A549 treated with DMSO at 1 μM for 4 hours (cell line): ENCODE results near the gene ATOSB. TPM values are rescaled to one million over a fixed set of nuclear protein-coding genes. Genes with fewer than 3 reads are reported as not detected.

Source experiments
- total RNA-seq: library from RNA; stranded (reverse); fragments of 200-300 nt; extraction: Qiagen RNA extraction; gene quantifications from 5 replicates; pipeline ENCODE4 v1.2.3, GENCODE V29; 2022; ENCODE audit warnings: low read depth

ATOSB gene, protein sequence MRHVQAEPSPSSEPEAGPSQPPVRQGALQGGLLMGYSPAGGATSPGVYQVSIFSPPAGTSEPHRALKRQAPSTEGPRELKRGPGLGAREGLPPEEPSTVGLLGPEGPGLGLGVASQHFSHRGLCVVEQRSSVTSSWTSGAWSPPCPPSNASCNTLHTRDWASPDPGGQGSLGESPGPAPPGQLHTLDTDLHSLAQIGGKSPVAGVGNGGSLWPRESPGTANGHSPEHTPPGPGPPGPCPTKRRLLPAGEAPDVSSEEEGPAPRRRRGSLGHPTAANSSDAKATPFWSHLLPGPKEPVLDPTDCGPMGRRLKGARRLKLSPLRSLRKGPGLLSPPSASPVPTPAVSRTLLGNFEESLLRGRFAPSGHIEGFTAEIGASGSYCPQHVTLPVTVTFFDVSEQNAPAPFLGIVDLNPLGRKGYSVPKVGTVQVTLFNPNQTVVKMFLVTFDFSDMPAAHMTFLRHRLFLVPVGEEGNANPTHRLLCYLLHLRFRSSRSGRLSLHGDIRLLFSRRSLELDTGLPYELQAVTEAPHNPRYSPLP
- total RNA-seq = 6.9 to 10.1 TPM (median 8.8 TPM) in 5 replicates

GRCh38 chr9:35115680-35116538, at the start of gene ATOSB:
Gene ATOSB (minus strand): TSS chr9:35115862. CDS start chr9:35108274, 7,588 bp downstream.

GRCh38 chr9:35161713-35162604, 46.3 kb upstream of the ATOSB start, which contains the start of gene UNC13B:
Gene UNC13B (plus strand): TSS chr9:35162009. CDS start chr9:35162284, 275 bp downstream.

GRCh38 chr9:35102769-35103659, 12.6 kb downstream of the ATOSB start, which contains the start of gene STOML2:
Gene STOML2 (minus strand): TSS chr9:35103131. CDS start chr9:35103094, 37 bp downstream.

GRCh38 chr9:35096035-35096849, 19.4 kb downstream of the ATOSB start, which contains the start of gene PIGO:
Gene PIGO (minus strand): TSS chr9:35096591. CDS start chr9:35095565, 1,026 bp downstream.

DNA sequence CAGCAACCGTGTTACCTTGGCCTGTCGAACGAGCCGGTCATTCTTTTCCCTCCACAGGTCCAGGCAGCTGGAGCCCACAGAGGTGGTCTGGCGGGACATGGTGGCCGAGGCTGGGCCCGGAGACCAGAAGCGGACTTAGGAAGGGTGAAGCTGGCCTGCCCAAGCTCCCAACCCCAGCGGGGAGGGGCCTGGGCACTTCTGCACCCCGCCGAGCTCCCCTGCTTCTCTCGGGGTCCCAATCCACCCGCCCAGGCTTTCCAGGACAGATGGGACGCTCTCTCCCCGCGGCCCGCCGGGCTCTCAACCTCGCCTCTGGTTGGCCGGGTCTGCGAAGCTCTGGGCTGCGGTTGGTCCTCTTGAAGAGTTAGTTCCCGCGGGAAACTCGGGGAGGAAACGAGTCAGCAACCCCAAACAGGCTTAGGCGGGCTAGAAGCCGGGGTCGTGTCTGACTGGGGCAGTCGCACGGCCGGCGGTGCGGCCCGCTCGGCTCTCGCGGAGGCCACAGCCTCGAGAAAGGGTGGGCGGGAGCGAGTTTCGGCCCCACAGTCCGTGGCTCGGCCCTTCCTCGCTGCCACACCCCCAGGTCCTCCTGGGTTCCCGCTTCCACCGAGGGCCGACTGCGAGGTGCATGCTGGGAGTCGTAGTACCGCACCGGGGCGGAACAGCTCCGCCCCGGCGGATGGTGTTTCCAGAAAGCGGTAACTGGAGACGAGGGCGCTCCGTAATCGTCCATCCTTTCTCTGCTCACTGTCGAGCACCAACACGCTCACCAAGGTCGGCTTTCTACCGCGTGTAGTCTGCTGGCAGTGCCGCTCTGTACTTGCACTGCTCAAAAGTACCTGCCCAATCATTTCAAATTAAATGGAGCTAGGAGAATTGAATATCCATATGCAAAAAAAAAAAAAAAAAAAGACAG, 36.0 kb downstream of the ATOSB start, which contains the start of gene FANCG:
Gene FANCG, minus strand, starts transcription at position 517 of the 916 bp plus-strand sequence. Its CDS starts 418 bp downstream, at position 99.

DNA sequence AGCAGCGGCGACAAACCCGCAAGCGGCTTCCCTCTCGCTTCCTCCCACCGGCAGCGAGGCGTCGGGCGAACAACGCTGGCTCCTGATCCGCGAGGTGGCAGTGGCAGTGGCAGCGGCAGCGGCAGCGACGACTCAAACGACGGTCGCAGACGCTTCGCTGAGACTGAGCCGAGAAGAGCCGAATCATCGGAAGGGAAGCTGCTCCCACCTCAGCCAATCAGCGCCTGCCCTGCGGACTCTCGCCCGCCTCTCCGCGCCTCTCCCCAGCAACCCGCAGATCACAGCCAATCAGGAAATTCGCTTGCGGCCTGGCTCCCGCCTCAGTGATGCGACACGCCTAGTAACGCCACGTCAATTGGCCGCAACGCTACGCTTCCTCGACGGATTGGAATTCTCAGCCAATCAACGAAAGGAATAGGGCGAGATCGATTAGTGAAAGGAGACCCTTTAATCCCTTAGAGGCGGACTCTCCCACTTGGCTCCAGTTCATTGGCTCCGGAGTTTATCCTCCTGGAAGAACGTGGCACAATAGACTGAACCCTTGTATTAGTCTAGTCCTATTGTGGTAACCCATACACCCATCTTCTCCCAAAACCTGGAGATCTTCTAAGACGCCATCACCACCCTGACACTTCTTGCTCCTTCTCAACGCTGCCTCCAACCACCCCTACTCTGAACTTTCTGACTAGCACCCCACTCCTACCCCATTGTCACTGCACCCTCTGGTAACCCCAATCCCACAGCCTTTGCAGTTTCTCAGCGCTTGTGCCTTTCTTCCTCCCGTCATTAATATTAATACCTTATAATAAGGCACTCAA, 43.0 kb downstream of the ATOSB start, which contains the start of gene VCP:
Gene VCP, minus strand, starts transcription at position 165 of the 818 bp plus-strand sequence. CDS start 272 bp downstream, outside the sequence.

Other genes starting within 250 kb of the ATOSB start
- 0.07 to 0.18 TPM (median 0.17 TPM) in 5 replicates for gene PHF24, start 157.6 kb downstream of the ATOSB start, total RNA-seq
- gene DNAJB5, start 126.1 kb downstream of the ATOSB start, total RNA-seq = 3.7 to 5.4 TPM (median 4.8 TPM) in 5 replicates
- gene VCP, start 43.2 kb downstream of the ATOSB start, total RNA-seq = 264 to 322 TPM (median 298 TPM) in 5 replicates
- 35.8 to 58.3 TPM (median 55.3 TPM) in 5 replicates for gene FANCG, start 35.9 kb downstream of the ATOSB start, total RNA-seq
- gene PIGO, start 19.3 kb downstream of the ATOSB start, total RNA-seq = 45.3 to 52.5 TPM (median 50.2 TPM) in 5 replicates
- gene STOML2, start 12.7 kb downstream of the ATOSB start, total RNA-seq = 216 to 280 TPM (median 256 TPM) in 5 replicates
- 8.7 to 10.1 TPM (median 9.8 TPM) in 5 replicates for gene UNC13B, start 46.1 kb upstream of the ATOSB start, total RNA-seq